Measurements from ENCODE around the gene RACGAP1. TPM values are rescaled to one million over a fixed set of nuclear protein-coding genes. Genes with fewer than 3 reads are reported as not detected.

Gene RACGAP1
- total and polyA plus RNA-seq, 12 donors, result 1.0 to 17.8 (median 3.9) TPM

DNA sequence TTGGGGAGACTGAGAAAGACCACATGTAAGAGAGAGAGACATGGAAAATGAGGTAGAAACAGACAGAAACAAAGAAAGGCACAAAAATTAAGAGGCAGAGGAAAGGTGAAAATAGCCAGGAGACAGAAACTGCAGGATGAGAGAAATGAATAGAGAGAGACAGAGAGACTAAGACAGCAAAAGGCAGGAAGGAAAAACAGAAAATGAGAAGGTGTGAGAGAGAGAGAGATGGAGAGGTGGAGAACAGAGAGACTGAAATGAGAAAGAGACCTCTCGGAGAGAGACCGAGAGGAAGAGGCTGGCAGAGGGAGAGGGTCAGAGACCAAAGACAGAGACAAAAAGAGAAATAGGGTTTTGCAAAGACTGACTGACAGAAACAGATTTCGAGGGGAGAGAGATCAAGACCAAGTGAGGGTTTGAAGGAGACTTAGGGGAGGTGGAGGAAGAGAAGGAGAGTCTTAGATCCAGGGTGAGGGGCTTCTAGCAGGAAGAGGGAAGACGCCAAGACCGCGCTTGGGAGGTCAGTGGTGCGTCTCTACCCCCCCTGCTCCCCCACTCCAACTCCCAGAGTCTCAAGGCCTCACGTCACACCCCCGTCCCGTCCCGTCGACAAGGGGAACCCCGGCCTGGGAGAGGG is 64.7 kb downstream of the RACGAP1 start:
- intact Hi-C loops (cut with DNase I), result loop anchor here in 5 of 10 donors (10.0 kb wide), 2 partner anchors 186 to 214 kb away; no protein-coding TSS in a partner anchor
- ATAC-seq (no peak), DNase-seq (no peak)
- Histone ChIP-seq H3K36me3 (no peaks in the 10 kb centered on the region), H3K27me3 (peaks cover 0 to 97% (median 48%) of the 10 kb centered on the region in 7 donors), H3K9me3 (no peaks in the 10 kb centered on the region), H3K27ac (no peak overlapping the region), H3K4me3 (peak overlapping the region in 3 of 10 donors; percentile 34 to 50 (median 38)), H3K4me1 (peaks cover 3 to 38% (median 12%) of the 10 kb centered on the region in 9 donors)
- TF ChIP-seq, protein P1, sequence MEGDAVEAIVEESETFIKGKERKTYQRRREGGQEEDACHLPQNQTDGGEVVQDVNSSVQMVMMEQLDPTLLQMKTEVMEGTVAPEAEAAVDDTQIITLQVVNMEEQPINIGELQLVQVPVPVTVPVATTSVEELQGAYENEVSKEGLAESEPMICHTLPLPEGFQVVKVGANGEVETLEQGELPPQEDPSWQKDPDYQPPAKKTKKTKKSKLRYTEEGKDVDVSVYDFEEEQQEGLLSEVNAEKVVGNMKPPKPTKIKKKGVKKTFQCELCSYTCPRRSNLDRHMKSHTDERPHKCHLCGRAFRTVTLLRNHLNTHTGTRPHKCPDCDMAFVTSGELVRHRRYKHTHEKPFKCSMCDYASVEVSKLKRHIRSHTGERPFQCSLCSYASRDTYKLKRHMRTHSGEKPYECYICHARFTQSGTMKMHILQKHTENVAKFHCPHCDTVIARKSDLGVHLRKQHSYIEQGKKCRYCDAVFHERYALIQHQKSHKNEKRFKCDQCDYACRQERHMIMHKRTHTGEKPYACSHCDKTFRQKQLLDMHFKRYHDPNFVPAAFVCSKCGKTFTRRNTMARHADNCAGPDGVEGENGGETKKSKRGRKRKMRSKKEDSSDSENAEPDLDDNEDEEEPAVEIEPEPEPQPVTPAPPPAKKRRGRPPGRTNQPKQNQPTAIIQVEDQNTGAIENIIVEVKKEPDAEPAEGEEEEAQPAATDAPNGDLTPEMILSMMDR (IDR thresholded peaks at IDR 0.05), result no peak
- WGBS, 2 donors, result 43 to 51% methylated on average over 13 of the region's 13 CpGs

DNA sequence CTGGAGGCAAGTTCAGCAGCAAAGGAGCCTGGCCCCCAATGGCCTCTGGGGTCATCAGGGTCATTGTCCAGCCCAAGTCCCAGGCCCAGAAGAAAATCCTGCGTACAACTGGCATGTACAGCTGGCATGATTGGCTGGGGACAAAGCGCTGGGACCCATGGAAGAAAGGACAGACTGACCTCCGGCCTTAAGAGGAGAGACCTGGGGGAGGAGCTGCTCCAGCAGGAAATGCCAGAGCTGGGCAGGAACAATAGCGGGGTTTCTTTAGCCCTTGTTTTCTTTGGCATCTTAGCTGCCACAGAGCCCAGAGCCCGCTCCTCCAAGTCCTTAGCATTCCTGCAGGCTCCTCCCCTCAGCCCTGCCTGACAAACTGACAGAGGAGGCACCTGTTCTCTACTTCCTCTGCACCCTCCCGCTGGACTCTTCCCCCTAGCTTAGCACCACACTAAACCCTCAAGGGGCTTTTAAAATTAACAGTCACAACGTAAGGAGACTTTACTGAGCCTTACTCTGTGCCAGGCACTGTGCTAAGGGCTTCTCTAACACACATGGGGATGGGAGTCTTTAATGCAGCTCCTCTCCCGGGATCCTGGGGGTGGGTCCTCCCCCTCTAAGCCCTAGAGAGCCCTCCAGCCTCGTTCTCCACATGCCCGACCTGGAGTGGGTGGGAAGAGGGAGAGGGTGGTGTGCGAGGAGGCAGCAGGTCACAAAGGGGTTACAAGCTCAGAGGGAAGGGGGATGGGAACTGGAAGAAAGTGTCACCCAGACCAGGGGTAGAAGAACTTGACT is 65.4 kb downstream of the RACGAP1 start:
- H3K4me3 ChIP-seq, result no peak overlapping the region
- no peaks in the 10 kb centered on the region for H3K36me3 ChIP-seq
- no peaks in the 10 kb centered on the region for H3K9me3 ChIP-seq
- DNase-seq (no peak), ATAC-seq (peak in 1 of 8 donors; percentile 14)
- peaks cover 3 to 45% (median 12%) of the 10 kb centered on the region in 9 donors for H3K4me1 ChIP-seq
- H3K27ac ChIP-seq, result no peak overlapping the region
- TF ChIP-seq, protein P1 (IDR thresholded peaks at IDR 0.05), result no peak
- WGBS, 2 donors, result 51% methylated on average over 11 of the region's 11 CpGs
- intact Hi-C loops (cut with DNase I), result loop anchor here in 5 of 10 donors (10.0 kb wide), 3 partner anchors 95 to 215 kb away; no protein-coding TSS in a partner anchor
- H3K27me3 ChIP-seq, result peaks cover 0 to 97% (median 55%) of the 10 kb centered on the region in 7 donors

DNA sequence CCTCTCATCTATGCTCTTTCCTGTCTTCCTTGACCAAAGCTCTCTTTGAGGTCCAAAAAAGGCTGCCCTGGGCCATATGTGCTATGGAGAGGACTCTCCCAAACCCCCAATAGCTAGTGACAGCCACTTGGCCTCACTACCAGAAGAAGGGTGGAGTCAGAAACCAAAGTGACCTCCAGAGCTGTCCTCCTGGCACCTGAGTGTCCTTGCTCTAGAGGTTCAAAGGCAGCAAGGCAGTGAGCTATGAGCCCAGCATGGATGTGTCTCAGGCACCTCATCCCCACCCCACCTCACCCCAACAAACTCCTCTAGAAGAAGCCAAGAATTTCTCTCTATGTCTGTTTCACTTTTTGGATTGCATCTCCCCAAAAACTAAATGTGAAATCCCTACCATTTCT is 67.7 kb downstream of the RACGAP1 start:
- H3K9me3 ChIP-seq, result no peaks in the 10 kb centered on the region
- H3K4me1 ChIP-seq, result peaks cover 3 to 35% (median 11%) of the 10 kb centered on the region in 9 donors
- H3K4me3 ChIP-seq, result no peak overlapping the region
- no peaks in the 10 kb centered on the region for H3K36me3 ChIP-seq
- no peak overlapping the region for H3K27ac ChIP-seq
- DNase-seq (no peak), ATAC-seq (no peak)
- intact Hi-C loops (cut with DNase I), result loop anchor here in 1 of 10 donors (10.0 kb wide), 1 partner anchor 93 kb away; no protein-coding TSS in a partner anchor
- peaks cover 0 to 95% (median 71%) of the 10 kb centered on the region in 7 donors for H3K27me3 ChIP-seq
- TF ChIP-seq, protein P1 (IDR thresholded peaks at IDR 0.05), result no peak
